Neural progenitor cell (in vitro differentiated cells): ENCODE measurements around the gene CD2AP. TPM values are rescaled to one million over a fixed set of nuclear protein-coding genes. Genes with fewer than 3 reads are reported as not detected.

Experiments
- DNase-seq: peaks from one replicate; pipeline ENCODE4 v3.0.0-alpha.2; 2016; ENCODE audit warnings: low spot score
- H2AFZ ChIP-seq: fragments of 200-600 bp; sonication (generic); replicated peaks from 2 replicates; pipeline ENCODE4 v1.6.1; 2016; ENCODE audit warnings: antibody characterized with exemption
- H3F3A ChIP-seq: fragments of 200-600 bp; sonication (generic); 2 replicates; pipeline ENCODE4 v1.6.1; 2016; ENCODE audit warnings: antibody characterized with exemption, low read depth
- H3K27ac ChIP-seq: fragments of 200-600 bp; sonication (generic); 2 replicates; pipeline ENCODE4 v1.5.1; 2016; ENCODE audit warnings: mild to moderate bottlenecking
- H3K27me3 ChIP-seq: fragments of 200-600 bp; sonication (generic); 2 replicates; pipeline ENCODE4 v1.6.1; 2016; ENCODE audit warnings: mild to moderate bottlenecking, moderate library complexity
- H3K36me3 ChIP-seq: fragments of 200-600 bp; sonication (generic); 2 replicates; pipeline ENCODE4 v1.5.1; 2016
- H3K4me1 ChIP-seq: fragments of 200-600 bp; sonication (generic); 2 replicates; pipeline ENCODE4 v1.6.1; 2016; ENCODE audit warnings: mixed run types
- H3K4me2 ChIP-seq: fragments of 200-600 bp; sonication (generic); 2 replicates; pipeline ENCODE4 v1.6.1; 2016
- H3K4me3 ChIP-seq: fragments of 200-600 bp; sonication (generic); 2 replicates; pipeline ENCODE4 v1.5.1; 2016
- H3K79me2 ChIP-seq: fragments of 200-600 bp; sonication (generic); 2 replicates; pipeline ENCODE4 v1.6.1; 2016; ENCODE audit warnings: low read depth
- H3K9ac ChIP-seq: fragments of 200-600 bp; sonication (generic); 2 replicates; pipeline ENCODE4 v1.6.1; 2016
- H3K9me3 ChIP-seq: fragments of 200-600 bp; sonication (generic); 2 replicates; pipeline ENCODE4 v1.5.1; 2016; ENCODE audit warnings: low read depth
- H4K20me1 ChIP-seq: fragments of 200-600 bp; sonication (generic); 2 replicates; pipeline ENCODE4 v1.6.1; 2016; ENCODE audit warnings: low read depth
- H3K27ac Mint-ChIP-seq: 3 replicates; pipeline ENCODE4 v1.8.0; 2021; ENCODE audit warnings: mixed read lengths
- H3K27me3 Mint-ChIP-seq: 2 replicates; pipeline ENCODE4 v1.8.0; 2022; ENCODE audit warnings: low read depth, mild to moderate bottlenecking, inconsistent platforms, moderate library complexity, mixed read lengths; ENCODE audit not compliant: insufficient read depth
- H3K36me3 Mint-ChIP-seq: 3 replicates; pipeline ENCODE4 v1.8.0; 2021; ENCODE audit warnings: mixed read lengths
- H3K4me1 Mint-ChIP-seq: 3 replicates; pipeline ENCODE4 v1.8.0; 2021; ENCODE audit warnings: mixed read lengths
- H3K4me3 Mint-ChIP-seq: 3 replicates; pipeline ENCODE4 v1.8.0; 2021; ENCODE audit warnings: mild to moderate bottlenecking, moderate library complexity, mixed read lengths
- H3K9me3 Mint-ChIP-seq: 3 replicates; pipeline ENCODE4 v1.8.0; 2020; ENCODE audit warnings: mixed read lengths
- EZH2 ChIP-seq: fragments of 200-600 bp; sonication (generic); IDR thresholded peaks from 2 replicates; pipeline ENCODE4 v1.6.1; 2017; ENCODE audit warnings: antibody characterized with exemption, mild to moderate bottlenecking, moderate library complexity
- EZH2phosphoT487 ChIP-seq: fragments of 200-600 bp; sonication (generic); IDR thresholded peaks from 2 replicates; pipeline ENCODE4 v1.6.1; 2017; ENCODE audit warnings: antibody characterized with exemption
- total RNA-seq: library from RNA; depleted of rRNA; stranded (reverse); fragments of >200 nt; gene quantifications from 2 replicates; pipeline ENCODE4 v1.2.3, GENCODE V29; 2015; ENCODE audit warnings: low replicate concordance
- TF ChIP-seq, protein P1 (sequence below): fragments of 200-600 bp; sonication (generic); IDR thresholded peaks from 2 replicates; pipeline ENCODE4 v1.5.1; 2017; ENCODE audit warnings: antibody characterized with exemption, mild to moderate bottlenecking

Gene CD2AP
- total RNA-seq, 1 donor from 2014 or later, result 55.3 TPM

DNA sequence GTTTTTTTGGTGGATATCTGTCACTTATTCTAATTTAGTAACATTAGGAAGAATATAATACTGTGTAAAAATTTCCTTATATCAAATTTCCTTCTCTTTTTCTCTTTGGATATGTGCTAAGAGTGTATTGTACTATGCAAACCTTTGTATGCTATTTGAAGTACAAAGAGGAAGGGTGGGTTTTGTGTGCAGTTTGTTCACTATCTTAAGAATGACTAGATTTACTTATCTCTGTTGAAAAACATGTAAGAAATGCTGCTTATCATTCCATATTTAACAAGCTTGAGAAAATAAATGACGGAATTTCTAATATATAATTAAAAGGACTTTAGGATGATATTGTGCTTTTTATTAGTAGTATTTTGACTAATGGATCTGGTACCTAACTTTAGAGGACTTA is 13.1 kb downstream of the CD2AP start:
- Mint-ChIP-seq H3K4me3 (no peak overlapping the region), H3K4me1 (no peaks in the 10 kb centered on the region)

DNA sequence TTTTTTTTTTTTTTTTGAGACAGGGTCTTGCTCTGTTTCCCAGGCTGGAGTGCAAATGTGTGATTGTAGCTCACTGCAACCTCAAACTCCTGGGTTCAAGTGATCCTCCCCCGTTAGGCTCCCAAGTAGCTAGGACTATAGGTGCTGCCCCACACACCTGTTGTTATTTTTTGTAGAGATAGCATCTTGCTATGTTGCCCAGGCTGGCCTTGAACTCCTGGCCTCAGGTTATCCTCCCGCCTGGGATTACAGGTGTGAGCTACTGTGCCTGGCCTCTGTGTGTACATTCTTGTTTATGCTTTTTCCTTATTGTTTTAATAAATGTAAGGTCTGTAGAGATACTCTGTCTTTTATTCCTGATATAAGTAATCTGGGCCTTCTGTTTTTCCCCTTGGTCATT is 14.8 kb downstream of the CD2AP start:
- Mint-ChIP-seq H3K4me3 (no peak overlapping the region), H3K9me3 (peaks cover 36% of the 10 kb centered on the region), H3K27me3 (no peaks in the 10 kb centered on the region), H3K27ac (no peak overlapping the region), H3K36me3 (peaks cover 14% of the 10 kb centered on the region), H3K4me1 (no peaks in the 10 kb centered on the region)
- TF ChIP-seq, protein P1, sequence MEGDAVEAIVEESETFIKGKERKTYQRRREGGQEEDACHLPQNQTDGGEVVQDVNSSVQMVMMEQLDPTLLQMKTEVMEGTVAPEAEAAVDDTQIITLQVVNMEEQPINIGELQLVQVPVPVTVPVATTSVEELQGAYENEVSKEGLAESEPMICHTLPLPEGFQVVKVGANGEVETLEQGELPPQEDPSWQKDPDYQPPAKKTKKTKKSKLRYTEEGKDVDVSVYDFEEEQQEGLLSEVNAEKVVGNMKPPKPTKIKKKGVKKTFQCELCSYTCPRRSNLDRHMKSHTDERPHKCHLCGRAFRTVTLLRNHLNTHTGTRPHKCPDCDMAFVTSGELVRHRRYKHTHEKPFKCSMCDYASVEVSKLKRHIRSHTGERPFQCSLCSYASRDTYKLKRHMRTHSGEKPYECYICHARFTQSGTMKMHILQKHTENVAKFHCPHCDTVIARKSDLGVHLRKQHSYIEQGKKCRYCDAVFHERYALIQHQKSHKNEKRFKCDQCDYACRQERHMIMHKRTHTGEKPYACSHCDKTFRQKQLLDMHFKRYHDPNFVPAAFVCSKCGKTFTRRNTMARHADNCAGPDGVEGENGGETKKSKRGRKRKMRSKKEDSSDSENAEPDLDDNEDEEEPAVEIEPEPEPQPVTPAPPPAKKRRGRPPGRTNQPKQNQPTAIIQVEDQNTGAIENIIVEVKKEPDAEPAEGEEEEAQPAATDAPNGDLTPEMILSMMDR, result no peak
- TF ChIP-seq EZH2phosphoT487 (no peak), EZH2 (no peak)
- Histone ChIP-seq H4K20me1 (peaks cover 19% of the 10 kb centered on the region), H3K4me1 (peaks cover 22% of the 10 kb centered on the region), H3K27me3 (no peaks in the 10 kb centered on the region), H3K9me3 (no peaks in the 10 kb centered on the region), H3K36me3 (no peaks in the 10 kb centered on the region), H3K79me2 (peaks cover 100% of the 10 kb centered on the region), H3F3A (peaks cover 3% of the 10 kb centered on the region), H3K9ac (no peak overlapping the region), H2AFZ (no peak overlapping the region), H3K27ac (no peak overlapping the region), H3K4me2 (no peak overlapping the region), H3K4me3 (no peak overlapping the region)
- DNase-seq, result no peak

More for the DNA sequence above, 13.1 kb downstream of the CD2AP start:
- Histone ChIP-seq H3K79me2 (peaks cover 100% of the 10 kb centered on the region), H4K20me1 (peaks cover 14% of the 10 kb centered on the region), H3K4me2 (no peak overlapping the region), H3K36me3 (no peaks in the 10 kb centered on the region), H3K9me3 (no peaks in the 10 kb centered on the region), H3F3A (peaks cover 3% of the 10 kb centered on the region), H3K4me3 (no peak overlapping the region), H2AFZ (no peak overlapping the region), H3K4me1 (peaks cover 13% of the 10 kb centered on the region), H3K27ac (no peak overlapping the region), H3K9ac (no peak overlapping the region), H3K27me3 (no peaks in the 10 kb centered on the region)
- Mint-ChIP-seq H3K9me3 (peaks cover 26% of the 10 kb centered on the region), H3K27ac (no peak overlapping the region), H3K36me3 (peaks cover 18% of the 10 kb centered on the region), H3K27me3 (no peaks in the 10 kb centered on the region)
- DNase-seq, result no peak
- TF ChIP-seq, protein P1, result no peak
- TF ChIP-seq EZH2phosphoT487 (no peak), EZH2 (no peak)

DNA sequence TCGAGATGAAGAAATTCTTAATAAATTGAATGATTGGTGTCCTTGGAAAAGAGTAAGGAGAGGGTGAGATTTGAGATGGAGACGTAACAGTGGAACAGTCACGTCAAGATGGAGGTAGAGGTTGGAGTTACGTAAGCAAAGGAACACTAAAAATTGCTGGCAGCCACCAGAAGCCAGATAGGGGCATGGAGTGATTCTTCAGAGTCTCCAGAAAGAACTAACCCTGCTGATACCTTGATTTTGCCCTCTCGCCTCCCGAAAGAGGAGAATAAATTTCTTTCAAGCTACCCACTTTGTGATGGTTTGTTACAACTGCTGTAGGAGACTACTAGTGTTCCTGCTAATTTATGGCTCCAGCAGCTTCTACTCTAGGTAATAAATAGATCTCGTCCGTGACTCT is 17.6 kb downstream of the CD2AP start:
- Histone ChIP-seq H3F3A (peaks cover 3% of the 10 kb centered on the region), H3K4me1 (peaks cover 23% of the 10 kb centered on the region), H3K79me2 (peaks cover 100% of the 10 kb centered on the region), H2AFZ (no peak overlapping the region), H3K9me3 (no peaks in the 10 kb centered on the region), H3K36me3 (no peaks in the 10 kb centered on the region), H4K20me1 (peaks cover 19% of the 10 kb centered on the region), H3K9ac (no peak overlapping the region), H3K4me3 (no peak overlapping the region), H3K27ac (no peak overlapping the region), H3K27me3 (no peaks in the 10 kb centered on the region), H3K4me2 (no peak overlapping the region)
- peaks cover 13% of the 10 kb centered on the region for H3K36me3 Mint-ChIP-seq
- no peak for DNase-seq
- H3K27me3 Mint-ChIP-seq, result no peaks in the 10 kb centered on the region
- H3K4me1 Mint-ChIP-seq, result no peaks in the 10 kb centered on the region
- H3K27ac Mint-ChIP-seq, result no peak overlapping the region
- no peak for TF ChIP-seq EZH2
- no peak for TF ChIP-seq EZH2phosphoT487
- TF ChIP-seq, protein P1, result no peak
- peaks cover 57% of the 10 kb centered on the region for H3K9me3 Mint-ChIP-seq
- H3K4me3 Mint-ChIP-seq, result no peak overlapping the region
